ENCODE data around the gene SEPTIN2. TPM values are rescaled to one million over a fixed set of nuclear protein-coding genes. Genes with fewer than 3 reads are reported as not detected.
A peak's percentile ranks its signal among the peaks of the same experiment; 100 is the strongest.
"Not testable (repeated sequence)": the region's sequence is repeated elsewhere in the genome, so short reads cannot be mapped to it uniquely, and the experiment has no call there.

SEPTIN2 gene
- total RNA-seq, 4 donors from 2014 or later: 175 to 281 (median 193) TPM

- H3K9me3 ChIP-seq: no peaks in the 10 kb centered on the region
- peak overlapping the region; percentile 86 to 100 (median 96) for H3K4me3 ChIP-seq
- H3K27me3 ChIP-seq: no peaks in the 10 kb centered on the region
- DNase-seq: no peak
- H3K27ac ChIP-seq: peak overlapping the region; percentile 83 to 95 (median 88)
- TF ChIP-seq POLR2A (IDR thresholded peaks at IDR 0.05): no peak
- TF ChIP-seq, protein P1, sequence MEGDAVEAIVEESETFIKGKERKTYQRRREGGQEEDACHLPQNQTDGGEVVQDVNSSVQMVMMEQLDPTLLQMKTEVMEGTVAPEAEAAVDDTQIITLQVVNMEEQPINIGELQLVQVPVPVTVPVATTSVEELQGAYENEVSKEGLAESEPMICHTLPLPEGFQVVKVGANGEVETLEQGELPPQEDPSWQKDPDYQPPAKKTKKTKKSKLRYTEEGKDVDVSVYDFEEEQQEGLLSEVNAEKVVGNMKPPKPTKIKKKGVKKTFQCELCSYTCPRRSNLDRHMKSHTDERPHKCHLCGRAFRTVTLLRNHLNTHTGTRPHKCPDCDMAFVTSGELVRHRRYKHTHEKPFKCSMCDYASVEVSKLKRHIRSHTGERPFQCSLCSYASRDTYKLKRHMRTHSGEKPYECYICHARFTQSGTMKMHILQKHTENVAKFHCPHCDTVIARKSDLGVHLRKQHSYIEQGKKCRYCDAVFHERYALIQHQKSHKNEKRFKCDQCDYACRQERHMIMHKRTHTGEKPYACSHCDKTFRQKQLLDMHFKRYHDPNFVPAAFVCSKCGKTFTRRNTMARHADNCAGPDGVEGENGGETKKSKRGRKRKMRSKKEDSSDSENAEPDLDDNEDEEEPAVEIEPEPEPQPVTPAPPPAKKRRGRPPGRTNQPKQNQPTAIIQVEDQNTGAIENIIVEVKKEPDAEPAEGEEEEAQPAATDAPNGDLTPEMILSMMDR (IDR thresholded peaks at IDR 0.05): no peak
- H3K4me1 ChIP-seq: peaks cover 0 to 28% (median 5%) of the 10 kb centered on the region in 4 donors
- H3K36me3 ChIP-seq: peaks cover 0 to 8% (median 0%) of the 10 kb centered on the region in 3 donors
Observed at GRCh38 chr2:241273210-241274020, 42.3 kb upstream of the SEPTIN2 start.

DNA sequence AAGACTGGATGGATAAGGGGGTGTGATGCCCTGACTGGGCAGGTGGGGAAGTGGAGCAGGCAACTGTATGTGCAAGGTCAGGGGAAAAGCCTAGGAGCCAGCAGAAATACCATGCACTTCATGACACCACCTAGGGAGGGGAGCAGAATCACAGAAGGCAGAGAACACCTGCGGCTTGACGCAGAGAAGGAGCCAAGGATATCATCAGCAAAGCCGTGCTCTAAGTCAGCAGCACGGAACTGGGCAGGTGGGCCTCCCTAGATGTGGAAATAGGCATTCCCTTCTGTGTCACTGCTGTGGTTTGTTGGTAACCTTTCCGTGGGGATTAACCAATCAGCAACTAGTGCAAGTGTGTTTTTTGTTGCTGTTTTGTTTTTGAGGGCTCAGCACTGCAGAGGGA is 41.6 kb upstream of the SEPTIN2 start:
- Histone ChIP-seq H3K27me3 (no peaks in the 10 kb centered on the region), H3K9me3 (no peaks in the 10 kb centered on the region), H3K27ac (no peak overlapping the region), H3K4me1 (peaks cover 0 to 28% (median 5%) of the 10 kb centered on the region in 4 donors), H3K36me3 (peaks cover 0 to 5% (median 0%) of the 10 kb centered on the region in 3 donors), H3K4me3 (no peak overlapping the region)
- DNase-seq: no peak
- TF ChIP-seq, protein P1 (IDR thresholded peaks at IDR 0.05): no peak
- TF ChIP-seq POLR2A (IDR thresholded peaks at IDR 0.05): no peak

DNA sequence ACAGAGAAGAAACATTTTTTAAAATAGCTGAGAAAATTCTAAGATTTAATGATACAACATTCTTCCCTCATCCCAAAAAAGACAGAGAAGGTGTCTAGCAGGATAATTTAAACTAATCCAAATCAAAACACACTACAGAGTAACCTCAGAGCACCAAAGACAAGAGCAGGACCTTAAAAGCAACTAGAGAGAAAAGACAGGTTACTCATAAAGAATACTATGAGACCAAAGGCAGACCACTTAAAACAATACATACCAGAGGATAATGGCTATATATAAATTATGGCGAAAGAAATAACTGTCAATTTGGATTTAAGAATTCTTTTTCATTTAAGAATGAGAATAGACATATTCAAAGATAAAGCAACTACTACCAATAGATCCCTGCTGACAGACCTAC is 40.2 kb upstream of the SEPTIN2 start:
- Histone ChIP-seq H3K4me3 (no peak overlapping the region), H3K4me1 (peaks cover 0 to 23% (median 4%) of the 10 kb centered on the region in 4 donors), H3K27ac (no peak overlapping the region), H3K27me3 (no peaks in the 10 kb centered on the region), H3K36me3 (no peaks in the 10 kb centered on the region), H3K9me3 (no peaks in the 10 kb centered on the region)
- no peak for TF ChIP-seq POLR2A (IDR thresholded peaks at IDR 0.05)
- TF ChIP-seq, protein P1 (IDR thresholded peaks at IDR 0.05): no peak
- no peak for DNase-seq

DNA sequence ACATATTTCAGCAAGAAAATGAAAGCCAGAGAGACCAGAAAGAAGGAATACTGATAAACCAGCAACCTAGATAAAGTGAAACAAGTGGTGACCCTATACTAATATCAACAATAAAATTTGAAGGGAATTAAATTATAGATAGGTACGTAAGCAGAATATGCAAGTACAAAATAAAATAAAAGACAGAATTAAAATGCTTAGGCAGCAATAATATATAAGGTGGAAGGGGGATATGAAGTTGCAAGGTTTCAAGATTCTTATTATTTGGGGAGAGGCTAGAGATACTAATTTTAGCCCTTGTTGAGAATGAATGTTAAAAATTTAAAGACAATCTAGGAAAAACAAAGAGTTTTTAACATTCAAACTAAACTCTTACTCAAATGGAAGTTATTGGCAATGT is 39.8 kb upstream of the SEPTIN2 start:
- Histone ChIP-seq H3K4me3 (no peak overlapping the region), H3K9me3 (no peaks in the 10 kb centered on the region), H3K27ac (no peak overlapping the region), H3K36me3 (no peaks in the 10 kb centered on the region), H3K4me1 (peaks cover 0 to 19% (median 2%) of the 10 kb centered on the region in 4 donors), H3K27me3 (no peaks in the 10 kb centered on the region)
- TF ChIP-seq, protein P1 (IDR thresholded peaks at IDR 0.05): no peak
- TF ChIP-seq POLR2A (IDR thresholded peaks at IDR 0.05): no peak
- DNase-seq: no peak

DNA sequence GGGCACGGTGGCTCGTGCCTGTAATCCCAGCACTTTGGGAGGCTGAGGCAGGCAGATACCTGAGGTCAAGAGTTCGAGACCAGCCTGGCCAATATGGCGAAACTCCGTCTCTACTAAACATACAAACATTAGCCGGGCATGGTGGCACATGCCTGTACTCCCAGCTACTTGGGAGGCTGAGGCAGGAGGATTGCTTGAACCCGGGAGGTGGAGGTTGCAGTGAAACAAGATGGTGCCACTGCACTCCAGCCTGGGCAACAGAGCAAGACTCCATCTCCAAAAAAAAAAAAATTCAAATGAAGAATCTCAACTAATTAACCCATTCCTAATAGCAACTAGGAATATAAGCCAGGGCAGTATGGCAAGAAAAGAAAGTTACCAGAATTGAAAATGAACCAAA is 37.4 kb upstream of the SEPTIN2 start:
- not testable (repeated sequence) for H3K4me1 ChIP-seq, H3K27me3 ChIP-seq, H3K9me3 ChIP-seq, H3K36me3 ChIP-seq, DNase-seq, H3K4me3 ChIP-seq, H3K27ac ChIP-seq

- Histone ChIP-seq H3K27me3 (no peaks in the 10 kb centered on the region), H3K9me3 (no peaks in the 10 kb centered on the region), H3K27ac (no peak overlapping the region), H3K4me3 (no peak overlapping the region), H3K36me3 (no peaks in the 10 kb centered on the region), H3K4me1 (peaks cover 0 to 5% (median 0%) of the 10 kb centered on the region in 4 donors)
- TF ChIP-seq POLR2A (IDR thresholded peaks at IDR 0.05): no peak
- TF ChIP-seq, protein P1 (IDR thresholded peaks at IDR 0.05): no peak
- no peak for DNase-seq
Observed at GRCh38 chr2:241279413-241279812, 36.3 kb upstream of the SEPTIN2 start.
